Erythroblast (primary cell): ENCODE data around the gene POU2F2.

Experiments
- GATA1 ChIP-seq: IDR thresholded peaks from 2 replicates; pipeline ENCODE4 v1.6.1; 2011; ENCODE audit warnings: low read depth, mild to moderate bottlenecking, control low read depth, low read length, moderate library complexity
- POLR2A ChIP-seq: IDR thresholded peaks from 2 replicates; pipeline ENCODE4 v1.6.1; 2011; ENCODE audit warnings: mild to moderate bottlenecking, low read length

- no peak for TF ChIP-seq POLR2A
- TF ChIP-seq GATA1: no peak
Observed at GRCh38 chr19:42159942-42160341, 27.7 kb upstream of the POU2F2 start.
